ENCODE measurements around the gene HEXIM2. TPM values are rescaled to one million over a fixed set of nuclear protein-coding genes. Genes with fewer than 3 reads are reported as not detected.

The HEXIM2 gene
- total RNA-seq, 1 experiment from 2014 or later = 12.5 TPM

DNA sequence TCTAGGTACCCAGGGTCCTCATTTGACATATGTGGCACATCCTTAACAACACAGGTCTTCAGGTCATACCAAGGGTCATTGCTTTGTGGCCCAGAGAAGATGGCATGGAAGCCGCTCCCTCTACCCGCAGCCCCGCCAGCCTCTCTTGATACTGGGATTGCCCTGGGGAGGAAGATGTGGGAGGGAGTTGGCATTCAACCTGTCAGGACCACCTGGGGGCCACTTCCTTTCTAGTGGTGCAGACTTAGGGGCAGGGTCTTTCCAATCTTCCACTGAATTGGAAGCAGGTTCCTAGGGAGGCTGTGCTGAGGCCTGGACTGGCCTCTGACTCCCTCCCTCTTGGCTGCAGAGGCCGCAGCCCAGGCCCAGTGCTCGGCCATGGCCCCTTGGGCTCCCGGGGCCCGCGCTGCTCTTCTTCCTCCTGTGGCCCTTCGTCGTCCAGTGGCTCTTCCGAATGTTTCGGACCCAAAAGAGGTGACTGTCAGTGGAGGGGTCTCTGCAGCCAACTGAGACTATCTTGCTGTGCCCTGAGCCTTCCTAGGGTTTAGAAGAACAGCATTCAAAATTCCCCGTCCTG, 18.5 kb upstream of the HEXIM2 start:
- peak; percentile 71 for DNase-seq

More for the DNA sequence above, 18.5 kb upstream of the HEXIM2 start:
- H2AFZ ChIP-seq (ENCODE audit: low read length) = no peak overlapping the region
- no peak overlapping the region for H2BK120ac ChIP-seq (ENCODE audit: low read depth, low read length, poor library complexity, severe bottlenecking)
- no peak overlapping the region for H3K56ac ChIP-seq (ENCODE audit: insufficient read length, low read depth, low read length)
- H2AK5ac ChIP-seq (ENCODE audit: insufficient read length, low read length) = no peak overlapping the region
- H4K20me1 ChIP-seq (ENCODE audit: control insufficient read depth, insufficient read depth, insufficient read length) = no peaks in the 10 kb centered on the region
- H3K9me3 Mint-ChIP-seq = no peaks in the 10 kb centered on the region; a peak in 1 of 5 replicates
- peak overlapping the region; percentile 57 to 76 for H3K4me3 Mint-ChIP-seq
- H3K4ac ChIP-seq (ENCODE audit: low read depth, low read length) = no peak overlapping the region
- H3K18ac ChIP-seq (ENCODE audit: insufficient read length, low read depth, low read length) = no peak overlapping the region
- H3K36me3 Mint-ChIP-seq (ENCODE audit: insufficient read depth in 1 of 3, low read depth in 3 of 3) = peaks cover 3 to 5% (median 4%) of the 10 kb centered on the region in 3 experiments; a peak in 5 of 7 replicates
- no peak overlapping the region for H3K14ac ChIP-seq (ENCODE audit: insufficient read depth, low read length)
- H3K27me3 Mint-ChIP-seq (ENCODE audit: low read depth) = peaks cover 3% of the 10 kb centered on the region; the same call in 1 of the 2 replicates
- H2BK12ac ChIP-seq (ENCODE audit: insufficient read length, low read depth, low read length) = no peak overlapping the region
- no peak overlapping the region for H3K27ac ChIP-seq (ENCODE audit: insufficient read length, low read depth, low read length)
- H3K9me3 ChIP-seq (ENCODE audit: control insufficient read depth, low read depth, low read length) = no peaks in the 10 kb centered on the region
- TF ChIP-seq, protein P1, sequence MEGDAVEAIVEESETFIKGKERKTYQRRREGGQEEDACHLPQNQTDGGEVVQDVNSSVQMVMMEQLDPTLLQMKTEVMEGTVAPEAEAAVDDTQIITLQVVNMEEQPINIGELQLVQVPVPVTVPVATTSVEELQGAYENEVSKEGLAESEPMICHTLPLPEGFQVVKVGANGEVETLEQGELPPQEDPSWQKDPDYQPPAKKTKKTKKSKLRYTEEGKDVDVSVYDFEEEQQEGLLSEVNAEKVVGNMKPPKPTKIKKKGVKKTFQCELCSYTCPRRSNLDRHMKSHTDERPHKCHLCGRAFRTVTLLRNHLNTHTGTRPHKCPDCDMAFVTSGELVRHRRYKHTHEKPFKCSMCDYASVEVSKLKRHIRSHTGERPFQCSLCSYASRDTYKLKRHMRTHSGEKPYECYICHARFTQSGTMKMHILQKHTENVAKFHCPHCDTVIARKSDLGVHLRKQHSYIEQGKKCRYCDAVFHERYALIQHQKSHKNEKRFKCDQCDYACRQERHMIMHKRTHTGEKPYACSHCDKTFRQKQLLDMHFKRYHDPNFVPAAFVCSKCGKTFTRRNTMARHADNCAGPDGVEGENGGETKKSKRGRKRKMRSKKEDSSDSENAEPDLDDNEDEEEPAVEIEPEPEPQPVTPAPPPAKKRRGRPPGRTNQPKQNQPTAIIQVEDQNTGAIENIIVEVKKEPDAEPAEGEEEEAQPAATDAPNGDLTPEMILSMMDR (conservative IDR thresholded peaks at IDR 0.05) = no peak
- no peaks in the 10 kb centered on the region for H3K27me3 ChIP-seq (ENCODE audit: insufficient read depth, low read length)
- peaks cover 9% of the 10 kb centered on the region for H3K23me2 ChIP-seq (ENCODE audit: insufficient read length, low read depth, low read length, poor library complexity, severe bottlenecking)
- no peak overlapping the region for H4K91ac ChIP-seq (ENCODE audit: insufficient read length, low read depth, low read length)
- H3K4me1 Mint-ChIP-seq = peaks cover 32 to 39% of the 10 kb centered on the region in 2 experiments
- WGBS (ENCODE audit: extremely low coverage, insufficient read length, low lambda C conversion rate) = no CpG with 5 or more reads among the region's 13 CpGs
- no peak overlapping the region for H3K23ac ChIP-seq (ENCODE audit: insufficient read length, low read depth, low read length)
- peak overlapping the region; percentile 51 for H3K4me2 ChIP-seq (ENCODE audit: insufficient read depth, insufficient read length, low read length)
- no peaks in the 10 kb centered on the region for H3K79me2 ChIP-seq (ENCODE audit: insufficient read depth, low read length)
- no peak overlapping the region for H3T11ph ChIP-seq (ENCODE audit: low read length)
- peaks cover 2% of the 10 kb centered on the region; the same call in 1 of the 2 replicates for H3K4me1 ChIP-seq (ENCODE audit: insufficient read depth, low read length)
- H2BK20ac ChIP-seq (ENCODE audit: low read depth, low read length, poor library complexity, severe bottlenecking) = no peak overlapping the region
- no peak overlapping the region for H3K9ac ChIP-seq (ENCODE audit: extremely low read depth, insufficient read length, low read length)
- H2BK15ac ChIP-seq (ENCODE audit: low read depth, low read length) = no peak overlapping the region
- H3K27ac Mint-ChIP-seq = peak overlapping the region in 1 of 3 experiments; percentile 61; a peak in 3 of 7 replicates
- no peaks in the 10 kb centered on the region for H3K79me1 ChIP-seq (ENCODE audit: insufficient read depth, low read depth, low read length, poor library complexity, severe bottlenecking)
- H4K8ac ChIP-seq (replicated peaks; ENCODE audit: insufficient read length, low read depth, low read length) = no peak overlapping the region
- H2BK5ac ChIP-seq (ENCODE audit: insufficient read length, low read length) = no peak overlapping the region
- no peak overlapping the region for H4K5ac ChIP-seq (ENCODE audit: insufficient read length, low read depth, low read length)
